Endothelial cell (in vitro differentiated cells): ENCODE results near the gene HTR3B. TPM values are rescaled to one million over a fixed set of nuclear protein-coding genes. Genes with fewer than 3 reads are reported as not detected.
A peak's percentile ranks its signal among the peaks of the same experiment; 100 is the strongest.

Source experiments
- DNase-seq: peaks from one replicate; pipeline ENCODE4 v3.0.0; 2021; ENCODE audit warnings: low spot score
- H3K27ac Mint-ChIP-seq: one replicate; pipeline ENCODE4 v1.8.0; 2021; ENCODE audit warnings: mixed read lengths, inconsistent platforms; ENCODE audit not compliant: unreplicated experiment
- H3K27me3 Mint-ChIP-seq: one replicate; pipeline ENCODE4 v1.8.0; 2021; ENCODE audit warnings: mild to moderate bottlenecking, moderate library complexity, mixed read lengths, inconsistent platforms; ENCODE audit not compliant: unreplicated experiment
- H3K36me3 Mint-ChIP-seq: one replicate; pipeline ENCODE4 v1.8.0; 2021; ENCODE audit warnings: mild to moderate bottlenecking, low read depth, mixed read lengths, inconsistent platforms; ENCODE audit not compliant: unreplicated experiment
- H3K4me1 Mint-ChIP-seq: one replicate; pipeline ENCODE4 v1.8.0; 2021; ENCODE audit warnings: mild to moderate bottlenecking, mixed read lengths, inconsistent platforms; ENCODE audit not compliant: unreplicated experiment
- H3K4me3 Mint-ChIP-seq: one replicate; pipeline ENCODE4 v1.8.0; 2021; ENCODE audit warnings: mild to moderate bottlenecking, mixed read lengths, inconsistent platforms; ENCODE audit not compliant: unreplicated experiment
- H3K9me3 Mint-ChIP-seq: one replicate; pipeline ENCODE4 v1.8.0; 2021; ENCODE audit warnings: mixed read lengths, inconsistent platforms; ENCODE audit not compliant: unreplicated experiment
- total RNA-seq: library from RNA; stranded (reverse); fragmentation: NEBNext Ultra II Directional; extraction: Animal tissue kit (Norgen Biotek cat#: 25700); gene quantifications from one replicate; pipeline ENCODE4 v1.2.1, GENCODE V29; 2021; ENCODE audit not compliant: unreplicated experiment
- TF ChIP-seq, protein P1 (sequence below): fragments of 200-600 bp; sonication (generic); IDR thresholded peaks from one replicate; pipeline ENCODE4 v1.5.0; 2021; ENCODE audit warnings: antibody characterized with exemption; ENCODE audit not compliant: unreplicated experiment

Gene HTR3B
- total RNA-seq, 1 donor from 2014 or later = not detected

DNA sequence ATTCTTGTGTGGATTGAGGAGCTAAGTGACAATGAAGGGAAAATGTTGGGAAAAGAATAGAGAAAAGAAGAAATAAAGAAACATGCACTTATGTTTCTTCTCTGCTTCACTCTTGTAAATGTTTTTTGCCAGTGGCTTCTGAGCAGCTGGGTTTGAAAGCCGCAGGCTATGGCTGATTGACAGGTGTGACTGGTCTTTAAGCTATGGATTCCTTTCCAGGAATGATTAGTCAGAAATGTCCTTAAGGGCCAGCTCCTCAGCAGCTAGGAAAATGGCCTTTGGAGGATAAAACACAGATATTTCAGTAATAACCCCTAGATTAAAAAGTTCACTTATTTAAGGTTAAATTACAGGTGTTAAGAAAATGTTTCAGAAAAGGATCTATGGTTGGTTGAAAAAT lies 22.7 kb upstream of the HTR3B start:
- Mint-ChIP-seq H3K27ac (no peak overlapping the region), H3K9me3 (no peaks in the 10 kb centered on the region)
- no peak for DNase-seq

DNA sequence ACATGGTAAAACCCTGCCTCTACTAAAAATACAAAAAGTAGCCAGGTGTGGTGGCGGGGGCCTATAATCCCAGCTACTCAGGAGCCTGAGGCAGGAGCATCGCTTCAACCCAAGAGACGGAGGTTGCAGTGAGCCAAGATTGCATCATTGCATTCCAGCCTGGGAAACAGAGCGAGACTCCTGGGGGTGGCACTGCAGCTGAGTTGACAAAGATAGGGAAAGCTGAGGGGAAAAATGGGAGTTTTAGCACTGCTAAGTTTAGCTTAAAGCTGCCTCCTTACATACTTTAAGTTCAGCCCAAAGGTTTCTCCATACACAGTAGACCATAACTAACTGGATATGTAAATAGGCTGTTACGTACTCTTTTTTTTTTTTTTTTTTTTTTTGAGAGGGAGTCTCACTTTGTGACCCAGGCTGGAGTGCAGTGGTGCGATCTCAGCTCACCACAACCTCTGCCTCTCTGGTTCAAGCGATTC lies 20.2 kb upstream of the HTR3B start:
- Mint-ChIP-seq H3K27ac (no peak overlapping the region), H3K4me1 (peaks cover 3% of the 10 kb centered on the region), H3K4me3 (no peak overlapping the region), H3K9me3 (no peaks in the 10 kb centered on the region), H3K36me3 (no peaks in the 10 kb centered on the region), H3K27me3 (no peaks in the 10 kb centered on the region)
- TF ChIP-seq, protein P1, sequence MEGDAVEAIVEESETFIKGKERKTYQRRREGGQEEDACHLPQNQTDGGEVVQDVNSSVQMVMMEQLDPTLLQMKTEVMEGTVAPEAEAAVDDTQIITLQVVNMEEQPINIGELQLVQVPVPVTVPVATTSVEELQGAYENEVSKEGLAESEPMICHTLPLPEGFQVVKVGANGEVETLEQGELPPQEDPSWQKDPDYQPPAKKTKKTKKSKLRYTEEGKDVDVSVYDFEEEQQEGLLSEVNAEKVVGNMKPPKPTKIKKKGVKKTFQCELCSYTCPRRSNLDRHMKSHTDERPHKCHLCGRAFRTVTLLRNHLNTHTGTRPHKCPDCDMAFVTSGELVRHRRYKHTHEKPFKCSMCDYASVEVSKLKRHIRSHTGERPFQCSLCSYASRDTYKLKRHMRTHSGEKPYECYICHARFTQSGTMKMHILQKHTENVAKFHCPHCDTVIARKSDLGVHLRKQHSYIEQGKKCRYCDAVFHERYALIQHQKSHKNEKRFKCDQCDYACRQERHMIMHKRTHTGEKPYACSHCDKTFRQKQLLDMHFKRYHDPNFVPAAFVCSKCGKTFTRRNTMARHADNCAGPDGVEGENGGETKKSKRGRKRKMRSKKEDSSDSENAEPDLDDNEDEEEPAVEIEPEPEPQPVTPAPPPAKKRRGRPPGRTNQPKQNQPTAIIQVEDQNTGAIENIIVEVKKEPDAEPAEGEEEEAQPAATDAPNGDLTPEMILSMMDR = no peak
- no peak for DNase-seq

More for the DNA sequence above, 22.7 kb upstream of the HTR3B start:
- H3K27me3 Mint-ChIP-seq = peaks cover 8% of the 10 kb centered on the region
- H3K4me3 Mint-ChIP-seq = no peak overlapping the region
- peaks cover 23% of the 10 kb centered on the region for H3K4me1 Mint-ChIP-seq
- TF ChIP-seq, protein P1 = no peak
- H3K36me3 Mint-ChIP-seq = no peaks in the 10 kb centered on the region

DNA sequence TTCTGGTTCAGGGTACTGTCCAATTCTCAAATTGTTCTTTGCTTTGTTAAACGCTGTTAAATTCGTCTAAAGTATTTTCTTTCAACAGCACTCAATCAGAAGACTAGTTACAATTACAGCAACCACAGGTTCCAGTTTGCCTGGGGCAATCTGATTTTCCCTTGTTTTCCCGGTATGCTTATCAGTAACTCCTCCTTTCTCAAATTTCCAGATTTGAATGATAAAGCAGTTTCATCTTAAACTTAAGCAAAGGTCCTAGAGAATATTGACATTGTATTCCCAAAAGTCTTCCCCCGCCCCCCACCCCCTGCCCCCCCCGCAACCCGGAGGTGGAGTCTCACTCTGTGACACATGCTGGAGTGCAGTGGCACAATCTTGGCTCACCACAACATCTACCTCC lies 18.7 kb upstream of the HTR3B start:
- H3K4me1 Mint-ChIP-seq = peaks cover 2% of the 10 kb centered on the region
- H3K9me3 Mint-ChIP-seq = no peaks in the 10 kb centered on the region
- DNase-seq = no peak
- TF ChIP-seq, protein P1 = no peak
- no peaks in the 10 kb centered on the region for H3K27me3 Mint-ChIP-seq
- no peak overlapping the region for H3K4me3 Mint-ChIP-seq
- H3K27ac Mint-ChIP-seq = no peak overlapping the region
- no peaks in the 10 kb centered on the region for H3K36me3 Mint-ChIP-seq

DNA sequence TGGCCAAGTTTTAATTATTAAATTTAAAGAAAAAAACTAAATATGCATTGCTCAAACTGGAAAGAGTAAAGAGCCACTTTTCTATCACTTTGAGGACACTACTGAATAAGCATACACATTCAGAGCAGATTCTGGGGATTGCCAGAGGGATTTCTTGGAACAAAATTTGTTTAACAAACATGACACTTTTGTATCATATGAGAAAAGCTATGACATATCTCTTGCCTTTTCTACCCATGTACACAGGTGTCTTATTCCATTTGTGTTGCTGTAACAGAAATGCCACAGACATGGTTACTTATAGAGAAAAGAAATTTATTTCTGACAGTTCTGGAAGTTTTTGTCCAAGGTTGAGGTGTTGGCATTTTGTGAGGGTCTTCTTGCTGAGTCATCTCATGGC lies 15.7 kb upstream of the HTR3B start:
- TF ChIP-seq, protein P1 = no peak
- Mint-ChIP-seq H3K36me3 (no peaks in the 10 kb centered on the region), H3K4me3 (no peak overlapping the region), H3K27ac (no peak overlapping the region), H3K4me1 (no peaks in the 10 kb centered on the region), H3K9me3 (no peaks in the 10 kb centered on the region), H3K27me3 (no peaks in the 10 kb centered on the region)
- DNase-seq = no peak

DNA sequence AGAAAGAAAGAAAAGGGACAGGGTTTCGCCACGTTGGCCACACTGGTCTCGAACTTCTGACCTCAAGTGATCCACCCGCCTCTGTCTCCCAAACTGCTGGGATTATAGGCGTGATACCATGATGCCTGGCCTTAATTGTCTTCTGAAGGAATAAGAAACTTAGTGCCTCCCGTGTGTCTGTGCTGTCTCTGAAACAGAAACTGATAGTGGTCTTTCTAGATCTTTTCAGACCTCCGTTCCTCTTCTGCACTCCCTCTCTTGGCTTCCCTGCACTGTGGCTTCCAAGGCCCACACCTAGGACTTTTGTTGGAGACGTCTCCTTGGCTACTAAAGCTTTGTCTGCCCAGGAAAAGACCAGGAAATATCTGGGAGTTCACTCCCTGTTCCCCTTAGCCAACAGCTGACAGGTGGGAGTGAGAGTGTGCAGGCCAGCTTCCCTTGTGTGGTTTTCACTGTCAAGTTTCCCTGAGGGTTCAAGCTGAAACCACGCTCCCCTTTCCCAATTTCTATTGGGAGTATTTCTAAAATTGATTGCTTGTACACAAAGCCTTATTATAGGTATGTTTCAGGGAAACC lies 10.1 kb upstream of the HTR3B start:
- Mint-ChIP-seq H3K27ac (peak overlapping the region; percentile 79), H3K36me3 (no peaks in the 10 kb centered on the region), H3K27me3 (peaks cover 2% of the 10 kb centered on the region), H3K4me1 (peaks cover 18% of the 10 kb centered on the region), H3K9me3 (no peaks in the 10 kb centered on the region), H3K4me3 (no peak overlapping the region)
- DNase-seq = peak; percentile 19
- TF ChIP-seq, protein P1 = no peak
